Activated CD4-positive, alpha-beta T cell treated with anti-CD3 and anti-CD28 coated beads, Interleukin-2, Interleukin-6, amounts not matched to agents 100 ng/mL and 50 ng/mL, durations not matched to agents 16 hours and 8 hours (primary cell): ENCODE measurements around the gene RSPH6A.

Experiments used
- DNase-seq: peaks from one replicate; pipeline ENCODE4 v3.0.0-alpha.2; 2020

The RSPH6A gene

GRCh38 chr19:45814851-45815480 is at the start of gene RSPH6A:
RSPH6A (minus strand) TSS chr19:45815308; CDS start chr19:45815176, 132 bp downstream.
- DNase-seq = no peak

GRCh38 chr19:45864629-45865082 is 49.5 kb upstream of the RSPH6A start:
- DNase-seq = no peak

- peak; percentile 77 for DNase-seq
Observed at GRCh38 chr19:45863840-45864628, 48.9 kb upstream of the RSPH6A start, which contains the start of gene FOXA3. FOXA3 (plus strand) TSS chr19:45864326; CDS start chr19:45864457, 131 bp downstream.

- DNase-seq = no peak
Observed at GRCh38 chr19:45863335-45863839, 48.3 kb upstream of the RSPH6A start.

GRCh38 chr19:45862564-45863334 is 47.6 kb upstream of the RSPH6A start, which contains the start of gene SYMPK:
SYMPK (minus strand) TSS chr19:45863147; CDS start chr19:45854495, 8,652 bp downstream.
- DNase-seq = peak; percentile 100

GRCh38 chr19:45862271-45862563 is 47.1 kb upstream of the RSPH6A start:
- DNase-seq = no peak

- no peak for DNase-seq
Observed at GRCh38 chr19:45860359-45861259, 45.5 kb upstream of the RSPH6A start.

GRCh38 chr19:45854167-45854778 is 39.2 kb upstream of the RSPH6A start:
- DNase-seq = no peak

GRCh38 chr19:45852983-45853382 is 37.9 kb upstream of the RSPH6A start:
- DNase-seq = no peak

GRCh38 chr19:45852145-45852750 is 37.1 kb upstream of the RSPH6A start:
- no peak for DNase-seq

GRCh38 chr19:45848922-45849321 is 33.8 kb upstream of the RSPH6A start:
- DNase-seq = no peak

GRCh38 chr19:45847663-45848062 is 32.6 kb upstream of the RSPH6A start:
- no peak for DNase-seq

- no peak for DNase-seq
Observed at GRCh38 chr19:45842198-45842597, 27.1 kb upstream of the RSPH6A start.

GRCh38 chr19:45834970-45835369 is 19.9 kb upstream of the RSPH6A start:
- DNase-seq = no peak

GRCh38 chr19:45828945-45829344 is 13.8 kb upstream of the RSPH6A start:
- DNase-seq = no peak

- no peak for DNase-seq
Observed at GRCh38 chr19:45828523-45828922, 13.4 kb upstream of the RSPH6A start.

GRCh38 chr19:45827459-45828093 is 12.5 kb upstream of the RSPH6A start:
- DNase-seq = no peak

GRCh38 chr19:45826934-45827333 is 11.8 kb upstream of the RSPH6A start:
- no peak for DNase-seq

GRCh38 chr19:45825917-45826893 is 11.1 kb upstream of the RSPH6A start:
- no peak for DNase-seq

- DNase-seq = no peak
Observed at GRCh38 chr19:45825263-45825605, 10.1 kb upstream of the RSPH6A start.
